ENCODE results near the gene ERG. TPM values are rescaled to one million over a fixed set of nuclear protein-coding genes. Genes with fewer than 3 reads are reported as not detected.

Gene ERG
- total RNA-seq, 1 experiment from 2014 or later, result 4.5 TPM

DNA sequence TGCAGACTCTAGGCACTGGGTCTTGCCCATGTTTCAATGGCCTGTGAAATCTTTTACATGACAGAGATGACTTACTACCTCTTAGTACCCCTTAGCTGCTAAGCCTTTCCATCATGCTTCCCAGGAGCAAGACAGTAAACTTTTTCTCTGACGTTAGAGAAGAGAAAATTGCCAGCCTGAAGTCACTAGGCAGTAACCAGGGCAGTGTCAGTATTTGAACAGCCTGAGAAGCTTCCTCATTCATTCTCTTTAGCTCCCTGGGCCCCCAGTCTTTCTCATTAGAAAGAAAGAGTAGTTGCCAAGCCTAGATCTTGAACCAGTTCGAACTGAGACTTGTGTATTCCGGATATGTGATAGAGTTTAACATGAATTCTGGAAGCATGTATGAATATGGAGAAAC, 99.2 kb downstream of the ERG start (continued):
- TF ChIP-seq, protein P1, sequence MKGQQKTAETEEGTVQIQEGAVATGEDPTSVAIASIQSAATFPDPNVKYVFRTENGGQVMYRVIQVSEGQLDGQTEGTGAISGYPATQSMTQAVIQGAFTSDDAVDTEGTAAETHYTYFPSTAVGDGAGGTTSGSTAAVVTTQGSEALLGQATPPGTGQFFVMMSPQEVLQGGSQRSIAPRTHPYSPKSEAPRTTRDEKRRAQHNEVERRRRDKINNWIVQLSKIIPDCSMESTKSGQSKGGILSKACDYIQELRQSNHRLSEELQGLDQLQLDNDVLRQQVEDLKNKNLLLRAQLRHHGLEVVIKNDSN (CRISPR knock-in tag; IDR thresholded peaks at IDR 0.05), result no peak
- TF ChIP-seq, protein P2, sequence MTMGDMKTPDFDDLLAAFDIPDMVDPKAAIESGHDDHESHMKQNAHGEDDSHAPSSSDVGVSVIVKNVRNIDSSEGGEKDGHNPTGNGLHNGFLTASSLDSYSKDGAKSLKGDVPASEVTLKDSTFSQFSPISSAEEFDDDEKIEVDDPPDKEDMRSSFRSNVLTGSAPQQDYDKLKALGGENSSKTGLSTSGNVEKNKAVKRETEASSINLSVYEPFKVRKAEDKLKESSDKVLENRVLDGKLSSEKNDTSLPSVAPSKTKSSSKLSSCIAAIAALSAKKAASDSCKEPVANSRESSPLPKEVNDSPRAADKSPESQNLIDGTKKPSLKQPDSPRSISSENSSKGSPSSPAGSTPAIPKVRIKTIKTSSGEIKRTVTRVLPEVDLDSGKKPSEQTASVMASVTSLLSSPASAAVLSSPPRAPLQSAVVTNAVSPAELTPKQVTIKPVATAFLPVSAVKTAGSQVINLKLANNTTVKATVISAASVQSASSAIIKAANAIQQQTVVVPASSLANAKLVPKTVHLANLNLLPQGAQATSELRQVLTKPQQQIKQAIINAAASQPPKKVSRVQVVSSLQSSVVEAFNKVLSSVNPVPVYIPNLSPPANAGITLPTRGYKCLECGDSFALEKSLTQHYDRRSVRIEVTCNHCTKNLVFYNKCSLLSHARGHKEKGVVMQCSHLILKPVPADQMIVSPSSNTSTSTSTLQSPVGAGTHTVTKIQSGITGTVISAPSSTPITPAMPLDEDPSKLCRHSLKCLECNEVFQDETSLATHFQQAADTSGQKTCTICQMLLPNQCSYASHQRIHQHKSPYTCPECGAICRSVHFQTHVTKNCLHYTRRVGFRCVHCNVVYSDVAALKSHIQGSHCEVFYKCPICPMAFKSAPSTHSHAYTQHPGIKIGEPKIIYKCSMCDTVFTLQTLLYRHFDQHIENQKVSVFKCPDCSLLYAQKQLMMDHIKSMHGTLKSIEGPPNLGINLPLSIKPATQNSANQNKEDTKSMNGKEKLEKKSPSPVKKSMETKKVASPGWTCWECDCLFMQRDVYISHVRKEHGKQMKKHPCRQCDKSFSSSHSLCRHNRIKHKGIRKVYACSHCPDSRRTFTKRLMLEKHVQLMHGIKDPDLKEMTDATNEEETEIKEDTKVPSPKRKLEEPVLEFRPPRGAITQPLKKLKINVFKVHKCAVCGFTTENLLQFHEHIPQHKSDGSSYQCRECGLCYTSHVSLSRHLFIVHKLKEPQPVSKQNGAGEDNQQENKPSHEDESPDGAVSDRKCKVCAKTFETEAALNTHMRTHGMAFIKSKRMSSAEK (CRISPR knock-in tag; IDR thresholded peaks at IDR 0.05; ENCODE audit: borderline replicate concordance), result no peak
- TF ChIP-seq ZNF423 (CRISPR knock-in tag; IDR thresholded peaks at IDR 0.05) (no peak), CBFB (CRISPR knock-in tag; IDR thresholded peaks at IDR 0.05; ENCODE audit: low read depth) (no peak)

DNA sequence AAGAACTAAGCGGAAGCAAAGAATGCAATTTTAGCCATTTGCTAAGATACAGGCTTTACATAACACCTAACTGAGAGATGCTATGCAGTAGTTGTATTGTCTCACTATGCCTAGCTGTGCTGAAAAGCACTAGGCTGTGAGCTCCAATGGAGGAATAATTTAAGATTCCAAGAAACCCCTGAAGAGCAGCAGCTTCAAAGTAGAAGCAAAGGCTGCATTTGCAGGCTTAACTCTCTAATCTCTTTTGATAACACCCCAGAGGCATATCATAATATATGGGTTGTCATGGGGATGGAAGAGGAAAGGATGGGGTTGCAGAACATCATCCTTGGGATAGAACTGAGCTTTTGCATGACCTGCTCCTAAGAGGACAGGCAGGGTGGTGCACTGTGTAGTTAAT, 102.0 kb downstream of the ERG start:
- Mint-ChIP-seq H3K9me3 (no peaks in the 10 kb centered on the region), H3K4me1 (peaks cover 20% of the 10 kb centered on the region), H3K36me3 (no peaks in the 10 kb centered on the region), H3K27me3 (ENCODE audit: low read depth) (no peaks in the 10 kb centered on the region), H3K4me3 (no peak overlapping the region), H3K27ac (no peak overlapping the region)
- POLR2A ChIA-PET, result no interaction called here
- no peak for DNase-seq (ENCODE audit: low spot score)
- no peak for ATAC-seq
- CTCF ChIA-PET, result no interaction called here
- no peak for TF ChIP-seq KAT7 (CRISPR knock-in tag; IDR thresholded peaks at IDR 0.05; ENCODE audit: borderline replicate concordance)
- TF ChIP-seq ZNF317 (CRISPR knock-in tag; IDR thresholded peaks at IDR 0.05; ENCODE audit: borderline replicate concordance, low read depth), result no peak
- no peak for TF ChIP-seq NFATC4 (CRISPR knock-in tag; IDR thresholded peaks at IDR 0.05)
- no peak for TF ChIP-seq ZNF396 (CRISPR knock-in tag; IDR thresholded peaks at IDR 0.05; ENCODE audit: borderline replicate concordance)
- no peak for TF ChIP-seq JAZF1 (CRISPR knock-in tag; IDR thresholded peaks at IDR 0.05)
- no peak for TF ChIP-seq TCF7 (CRISPR knock-in tag; IDR thresholded peaks at IDR 0.05; ENCODE audit: low read depth)
- TF ChIP-seq, protein P3, sequence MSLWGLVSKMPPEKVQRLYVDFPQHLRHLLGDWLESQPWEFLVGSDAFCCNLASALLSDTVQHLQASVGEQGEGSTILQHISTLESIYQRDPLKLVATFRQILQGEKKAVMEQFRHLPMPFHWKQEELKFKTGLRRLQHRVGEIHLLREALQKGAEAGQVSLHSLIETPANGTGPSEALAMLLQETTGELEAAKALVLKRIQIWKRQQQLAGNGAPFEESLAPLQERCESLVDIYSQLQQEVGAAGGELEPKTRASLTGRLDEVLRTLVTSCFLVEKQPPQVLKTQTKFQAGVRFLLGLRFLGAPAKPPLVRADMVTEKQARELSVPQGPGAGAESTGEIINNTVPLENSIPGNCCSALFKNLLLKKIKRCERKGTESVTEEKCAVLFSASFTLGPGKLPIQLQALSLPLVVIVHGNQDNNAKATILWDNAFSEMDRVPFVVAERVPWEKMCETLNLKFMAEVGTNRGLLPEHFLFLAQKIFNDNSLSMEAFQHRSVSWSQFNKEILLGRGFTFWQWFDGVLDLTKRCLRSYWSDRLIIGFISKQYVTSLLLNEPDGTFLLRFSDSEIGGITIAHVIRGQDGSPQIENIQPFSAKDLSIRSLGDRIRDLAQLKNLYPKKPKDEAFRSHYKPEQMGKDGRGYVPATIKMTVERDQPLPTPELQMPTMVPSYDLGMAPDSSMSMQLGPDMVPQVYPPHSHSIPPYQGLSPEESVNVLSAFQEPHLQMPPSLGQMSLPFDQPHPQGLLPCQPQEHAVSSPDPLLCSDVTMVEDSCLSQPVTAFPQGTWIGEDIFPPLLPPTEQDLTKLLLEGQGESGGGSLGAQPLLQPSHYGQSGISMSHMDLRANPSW (CRISPR knock-in tag; conservative IDR thresholded peaks at IDR 0.05; ENCODE audit: low read depth), result no peak
- TF ChIP-seq ZNF416 (CRISPR knock-in tag; IDR thresholded peaks at IDR 0.05), result no peak
- no peak for TF ChIP-seq ATF1 (CRISPR knock-in tag; IDR thresholded peaks at IDR 0.05)
- TF ChIP-seq NR3C1 (CRISPR knock-in tag; conservative IDR thresholded peaks at IDR 0.05; ENCODE audit: low read depth), result no peak
- TF ChIP-seq, protein P4, sequence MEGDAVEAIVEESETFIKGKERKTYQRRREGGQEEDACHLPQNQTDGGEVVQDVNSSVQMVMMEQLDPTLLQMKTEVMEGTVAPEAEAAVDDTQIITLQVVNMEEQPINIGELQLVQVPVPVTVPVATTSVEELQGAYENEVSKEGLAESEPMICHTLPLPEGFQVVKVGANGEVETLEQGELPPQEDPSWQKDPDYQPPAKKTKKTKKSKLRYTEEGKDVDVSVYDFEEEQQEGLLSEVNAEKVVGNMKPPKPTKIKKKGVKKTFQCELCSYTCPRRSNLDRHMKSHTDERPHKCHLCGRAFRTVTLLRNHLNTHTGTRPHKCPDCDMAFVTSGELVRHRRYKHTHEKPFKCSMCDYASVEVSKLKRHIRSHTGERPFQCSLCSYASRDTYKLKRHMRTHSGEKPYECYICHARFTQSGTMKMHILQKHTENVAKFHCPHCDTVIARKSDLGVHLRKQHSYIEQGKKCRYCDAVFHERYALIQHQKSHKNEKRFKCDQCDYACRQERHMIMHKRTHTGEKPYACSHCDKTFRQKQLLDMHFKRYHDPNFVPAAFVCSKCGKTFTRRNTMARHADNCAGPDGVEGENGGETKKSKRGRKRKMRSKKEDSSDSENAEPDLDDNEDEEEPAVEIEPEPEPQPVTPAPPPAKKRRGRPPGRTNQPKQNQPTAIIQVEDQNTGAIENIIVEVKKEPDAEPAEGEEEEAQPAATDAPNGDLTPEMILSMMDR (IDR thresholded peaks at IDR 0.05), result no peak
- TF ChIP-seq, protein P5, sequence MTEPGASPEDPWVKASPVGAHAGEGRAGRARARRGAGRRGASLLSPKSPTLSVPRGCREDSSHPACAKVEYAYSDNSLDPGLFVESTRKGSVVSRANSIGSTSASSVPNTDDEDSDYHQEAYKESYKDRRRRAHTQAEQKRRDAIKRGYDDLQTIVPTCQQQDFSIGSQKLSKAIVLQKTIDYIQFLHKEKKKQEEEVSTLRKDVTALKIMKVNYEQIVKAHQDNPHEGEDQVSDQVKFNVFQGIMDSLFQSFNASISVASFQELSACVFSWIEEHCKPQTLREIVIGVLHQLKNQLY (CRISPR knock-in tag; IDR thresholded peaks at IDR 0.05), result no peak
- no peak for TF ChIP-seq RORB (CRISPR knock-in tag; IDR thresholded peaks at IDR 0.05)
- TF ChIP-seq, protein P6, sequence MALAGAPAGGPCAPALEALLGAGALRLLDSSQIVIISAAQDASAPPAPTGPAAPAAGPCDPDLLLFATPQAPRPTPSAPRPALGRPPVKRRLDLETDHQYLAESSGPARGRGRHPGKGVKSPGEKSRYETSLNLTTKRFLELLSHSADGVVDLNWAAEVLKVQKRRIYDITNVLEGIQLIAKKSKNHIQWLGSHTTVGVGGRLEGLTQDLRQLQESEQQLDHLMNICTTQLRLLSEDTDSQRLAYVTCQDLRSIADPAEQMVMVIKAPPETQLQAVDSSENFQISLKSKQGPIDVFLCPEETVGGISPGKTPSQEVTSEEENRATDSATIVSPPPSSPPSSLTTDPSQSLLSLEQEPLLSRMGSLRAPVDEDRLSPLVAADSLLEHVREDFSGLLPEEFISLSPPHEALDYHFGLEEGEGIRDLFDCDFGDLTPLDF (CRISPR knock-in tag; IDR thresholded peaks at IDR 0.05), result no peak
- TF ChIP-seq, protein P7, sequence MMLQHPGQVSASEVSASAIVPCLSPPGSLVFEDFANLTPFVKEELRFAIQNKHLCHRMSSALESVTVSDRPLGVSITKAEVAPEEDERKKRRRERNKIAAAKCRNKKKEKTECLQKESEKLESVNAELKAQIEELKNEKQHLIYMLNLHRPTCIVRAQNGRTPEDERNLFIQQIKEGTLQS (CRISPR knock-in tag; conservative IDR thresholded peaks at IDR 0.05), result no peak

All from WTC11 (cell line).